ENCODE measurements around the gene ADH1B.

DNA sequence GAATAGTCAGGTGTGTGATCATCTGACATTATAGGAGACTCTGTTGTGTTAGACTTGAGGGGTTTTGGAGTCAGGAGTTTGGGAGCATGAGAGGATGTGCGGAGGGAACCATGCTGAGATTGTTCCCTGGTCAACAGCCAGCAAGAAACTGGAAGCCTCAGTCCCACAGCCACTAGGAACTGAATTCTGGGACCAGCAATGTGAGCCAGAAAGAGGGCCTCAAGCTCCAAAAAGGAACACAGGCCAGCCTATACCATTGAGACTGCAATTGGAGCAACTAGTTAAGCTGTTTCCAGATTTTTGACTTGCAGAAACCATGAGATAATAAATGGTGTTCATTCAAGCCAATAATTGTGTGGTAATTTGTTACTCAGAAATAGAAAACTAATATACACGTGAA, 8.7 kb upstream of the ADH1B start:
- TF ChIP-seq, protein P1, sequence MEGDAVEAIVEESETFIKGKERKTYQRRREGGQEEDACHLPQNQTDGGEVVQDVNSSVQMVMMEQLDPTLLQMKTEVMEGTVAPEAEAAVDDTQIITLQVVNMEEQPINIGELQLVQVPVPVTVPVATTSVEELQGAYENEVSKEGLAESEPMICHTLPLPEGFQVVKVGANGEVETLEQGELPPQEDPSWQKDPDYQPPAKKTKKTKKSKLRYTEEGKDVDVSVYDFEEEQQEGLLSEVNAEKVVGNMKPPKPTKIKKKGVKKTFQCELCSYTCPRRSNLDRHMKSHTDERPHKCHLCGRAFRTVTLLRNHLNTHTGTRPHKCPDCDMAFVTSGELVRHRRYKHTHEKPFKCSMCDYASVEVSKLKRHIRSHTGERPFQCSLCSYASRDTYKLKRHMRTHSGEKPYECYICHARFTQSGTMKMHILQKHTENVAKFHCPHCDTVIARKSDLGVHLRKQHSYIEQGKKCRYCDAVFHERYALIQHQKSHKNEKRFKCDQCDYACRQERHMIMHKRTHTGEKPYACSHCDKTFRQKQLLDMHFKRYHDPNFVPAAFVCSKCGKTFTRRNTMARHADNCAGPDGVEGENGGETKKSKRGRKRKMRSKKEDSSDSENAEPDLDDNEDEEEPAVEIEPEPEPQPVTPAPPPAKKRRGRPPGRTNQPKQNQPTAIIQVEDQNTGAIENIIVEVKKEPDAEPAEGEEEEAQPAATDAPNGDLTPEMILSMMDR (IDR thresholded peaks at IDR 0.05) = no peak
- TF ChIP-seq POLR2A (IDR thresholded peaks at IDR 0.05) = no peak
